ENCODE measurements around the gene CFAP57.

Gene CFAP57

GRCh38 chr1:43174873-43175272 lies 2.7 kb downstream of the CFAP57 start:
- TF ChIP-seq CTCF (IDR thresholded peaks at IDR 0.05; ENCODE audit: extremely low read depth, missing control alignments), result no peak
- no peak for DNase-seq (ENCODE audit: low spot score)

- DNase-seq (ENCODE audit: low spot score), result no peak
- no peak for TF ChIP-seq CTCF (IDR thresholded peaks at IDR 0.05; ENCODE audit: extremely low read depth, missing control alignments)
These were observed 5.6 kb downstream of the CFAP57 start for GRCh38 chr1:43177691-43178090.

GRCh38 chr1:43184388-43184787 lies 12.3 kb downstream of the CFAP57 start:
- TF ChIP-seq CTCF (IDR thresholded peaks at IDR 0.05; ENCODE audit: extremely low read depth, missing control alignments), result no peak
- DNase-seq (ENCODE audit: low spot score), result no peak

GRCh38 chr1:43184995-43185394 lies 12.9 kb downstream of the CFAP57 start:
- TF ChIP-seq CTCF (IDR thresholded peaks at IDR 0.05; ENCODE audit: extremely low read depth, missing control alignments), result no peak
- no peak for DNase-seq (ENCODE audit: low spot score)

- TF ChIP-seq CTCF (IDR thresholded peaks at IDR 0.05; ENCODE audit: extremely low read depth, missing control alignments), result no peak
- DNase-seq (ENCODE audit: low spot score), result no peak
These were observed 16.0 kb downstream of the CFAP57 start for GRCh38 chr1:43188106-43188505.

GRCh38 chr1:43194509-43194908 lies 22.4 kb downstream of the CFAP57 start:
- DNase-seq (ENCODE audit: low spot score), result no peak
- TF ChIP-seq CTCF (IDR thresholded peaks at IDR 0.05; ENCODE audit: extremely low read depth, missing control alignments), result no peak

GRCh38 chr1:43197343-43198127 lies 25.4 kb downstream of the CFAP57 start:
- no peak for DNase-seq (ENCODE audit: low spot score)
- no peak for TF ChIP-seq CTCF (IDR thresholded peaks at IDR 0.05; ENCODE audit: extremely low read depth, missing control alignments)

Data from GM20000 (cell line).